ENCODE results near the gene FANCE. TPM values are rescaled to one million over a fixed set of nuclear protein-coding genes. Genes with fewer than 3 reads are reported as not detected.
A peak's percentile ranks its signal among the peaks of the same experiment; 100 is the strongest.

Gene FANCE, protein sequence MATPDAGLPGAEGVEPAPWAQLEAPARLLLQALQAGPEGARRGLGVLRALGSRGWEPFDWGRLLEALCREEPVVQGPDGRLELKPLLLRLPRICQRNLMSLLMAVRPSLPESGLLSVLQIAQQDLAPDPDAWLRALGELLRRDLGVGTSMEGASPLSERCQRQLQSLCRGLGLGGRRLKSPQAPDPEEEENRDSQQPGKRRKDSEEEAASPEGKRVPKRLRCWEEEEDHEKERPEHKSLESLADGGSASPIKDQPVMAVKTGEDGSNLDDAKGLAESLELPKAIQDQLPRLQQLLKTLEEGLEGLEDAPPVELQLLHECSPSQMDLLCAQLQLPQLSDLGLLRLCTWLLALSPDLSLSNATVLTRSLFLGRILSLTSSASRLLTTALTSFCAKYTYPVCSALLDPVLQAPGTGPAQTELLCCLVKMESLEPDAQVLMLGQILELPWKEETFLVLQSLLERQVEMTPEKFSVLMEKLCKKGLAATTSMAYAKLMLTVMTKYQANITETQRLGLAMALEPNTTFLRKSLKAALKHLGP
- total RNA-seq = 5.5 TPM
- 1 to 10 TPM; 4.8 to 6.6 (median 5.2) TPM for polyA plus RNA-seq

GRCh38 chr6:35452183-35453090 lies at the start of gene FANCE:
FANCE (plus strand) TSS chr6:35452338; CDS start chr6:35452546, 208 bp downstream.
- H3K4me3 ChIP-seq (ENCODE audit: low read depth, low read length) = peak within 1 kb of the TSS; percentile 83

DNA sequence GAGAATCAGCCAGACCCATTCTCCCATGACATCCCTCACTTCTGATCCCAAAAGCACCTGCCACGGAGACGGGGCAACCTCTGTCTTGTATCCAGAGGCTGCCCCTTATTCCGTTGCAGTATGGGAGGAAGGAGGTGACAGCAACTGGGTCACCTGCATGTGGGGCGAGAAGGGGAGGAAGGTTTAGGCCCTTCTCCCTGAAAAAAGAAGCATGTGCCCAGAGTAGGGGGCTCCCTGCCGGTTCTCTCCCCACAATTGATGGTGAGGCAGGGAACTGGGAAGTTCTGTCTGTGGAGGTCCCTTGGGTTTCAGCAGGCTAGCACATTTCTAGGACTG lies 49.3 kb upstream of the FANCE start:
- Mint-ChIP-seq H3K9me3 (peaks cover 0 to 2% (median 0%) of the 10 kb centered on the region in 7 donors), H3K27me3 (no peaks in the 10 kb centered on the region), H3K36me3 (peaks cover 6% of the 10 kb centered on the region), H3K4me1 (peaks cover 9 to 17% (median 14%) of the 10 kb centered on the region in 4 donors), H3K27ac (no peak overlapping the region), H3K4me3 (no peak overlapping the region)
- no peaks in the 10 kb centered on the region for H3K4me1 ChIP-seq (ENCODE audit: control insufficient read depth, insufficient read depth, low read length, poor library complexity, severe bottlenecking)
- no peak for DNase-seq
- ATAC-seq (ENCODE audit: low read depth in 2 of 2) = no peak
- no peak overlapping the region for H3K4me3 ChIP-seq (ENCODE audit: low read depth, low read length)
- H3K27me3 ChIP-seq (ENCODE audit: control insufficient read depth, insufficient read depth, low read length) = no peaks in the 10 kb centered on the region
- no peaks in the 10 kb centered on the region for H3K9me3 ChIP-seq (ENCODE audit: control insufficient read depth in 2 of 2, low read length in 2 of 2)
- H3K36me3 ChIP-seq (ENCODE audit: control insufficient read depth, insufficient read depth, low read length) = no peaks in the 10 kb centered on the region
- no peak overlapping the region for H3K27ac ChIP-seq (ENCODE audit: insufficient read depth, low read length, poor library complexity, severe bottlenecking)

More at GRCh38 chr6:35452183-35453090, at the start of gene FANCE:
- H3K4me1 Mint-ChIP-seq = peaks cover 12 to 53% (median 33%) of the 10 kb centered on the region in 4 donors
- no peaks in the 10 kb centered on the region for H3K9me3 Mint-ChIP-seq
- peak within 1 kb of the TSS; percentile 50 to 89 (median 68) for H3K27ac Mint-ChIP-seq
- H3K36me3 Mint-ChIP-seq = peaks cover 9% of the 10 kb centered on the region
- H3K4me3 Mint-ChIP-seq = peak within 1 kb of the TSS; percentile 86 to 91 (median 89)
- ATAC-seq (ENCODE audit: low read depth in 2 of 2) (peak; percentile 72 to 74), DNase-seq (peak; percentile 75 to 90 (median 89))
- peaks cover 23% of the 10 kb centered on the region for H3K4me1 ChIP-seq (ENCODE audit: control insufficient read depth, insufficient read depth, low read length, poor library complexity, severe bottlenecking)
- H3K27me3 ChIP-seq (ENCODE audit: control insufficient read depth, insufficient read depth, low read length) = no peaks in the 10 kb centered on the region
- peaks cover 7% of the 10 kb centered on the region for H3K36me3 ChIP-seq (ENCODE audit: control insufficient read depth, insufficient read depth, low read length)
- peak within 1 kb of the TSS; percentile 62 for H3K27ac ChIP-seq (ENCODE audit: insufficient read depth, low read length, poor library complexity, severe bottlenecking)
- no peaks in the 10 kb centered on the region for H3K27me3 Mint-ChIP-seq
- H3K9me3 ChIP-seq (ENCODE audit: control insufficient read depth in 2 of 2, low read length in 2 of 2) = no peaks in the 10 kb centered on the region

GRCh38 chr6:35403544-35404442 lies 48.3 kb upstream of the FANCE start:
- Mint-ChIP-seq H3K36me3 (no peaks in the 10 kb centered on the region), H3K27ac (peak overlapping the region; percentile 75 to 84 (median 82)), H3K27me3 (no peaks in the 10 kb centered on the region), H3K4me3 (no peak overlapping the region), H3K9me3 (no peaks in the 10 kb centered on the region), H3K4me1 (peaks cover 0 to 17% (median 12%) of the 10 kb centered on the region in 4 donors)
- H3K27ac ChIP-seq (ENCODE audit: insufficient read depth, low read length, poor library complexity, severe bottlenecking) = no peak overlapping the region
- no peaks in the 10 kb centered on the region for H3K27me3 ChIP-seq (ENCODE audit: control insufficient read depth, insufficient read depth, low read length)
- DNase-seq (no peak), ATAC-seq (ENCODE audit: low read depth in 2 of 2) (no peak)
- H3K4me1 ChIP-seq (ENCODE audit: control insufficient read depth, insufficient read depth, low read length, poor library complexity, severe bottlenecking) = no peaks in the 10 kb centered on the region
- no peaks in the 10 kb centered on the region for H3K36me3 ChIP-seq (ENCODE audit: control insufficient read depth, insufficient read depth, low read length)
- H3K4me3 ChIP-seq (ENCODE audit: low read depth, low read length) = no peak overlapping the region
- no peaks in the 10 kb centered on the region for H3K9me3 ChIP-seq (ENCODE audit: control insufficient read depth in 2 of 2, low read length in 2 of 2)

DNA sequence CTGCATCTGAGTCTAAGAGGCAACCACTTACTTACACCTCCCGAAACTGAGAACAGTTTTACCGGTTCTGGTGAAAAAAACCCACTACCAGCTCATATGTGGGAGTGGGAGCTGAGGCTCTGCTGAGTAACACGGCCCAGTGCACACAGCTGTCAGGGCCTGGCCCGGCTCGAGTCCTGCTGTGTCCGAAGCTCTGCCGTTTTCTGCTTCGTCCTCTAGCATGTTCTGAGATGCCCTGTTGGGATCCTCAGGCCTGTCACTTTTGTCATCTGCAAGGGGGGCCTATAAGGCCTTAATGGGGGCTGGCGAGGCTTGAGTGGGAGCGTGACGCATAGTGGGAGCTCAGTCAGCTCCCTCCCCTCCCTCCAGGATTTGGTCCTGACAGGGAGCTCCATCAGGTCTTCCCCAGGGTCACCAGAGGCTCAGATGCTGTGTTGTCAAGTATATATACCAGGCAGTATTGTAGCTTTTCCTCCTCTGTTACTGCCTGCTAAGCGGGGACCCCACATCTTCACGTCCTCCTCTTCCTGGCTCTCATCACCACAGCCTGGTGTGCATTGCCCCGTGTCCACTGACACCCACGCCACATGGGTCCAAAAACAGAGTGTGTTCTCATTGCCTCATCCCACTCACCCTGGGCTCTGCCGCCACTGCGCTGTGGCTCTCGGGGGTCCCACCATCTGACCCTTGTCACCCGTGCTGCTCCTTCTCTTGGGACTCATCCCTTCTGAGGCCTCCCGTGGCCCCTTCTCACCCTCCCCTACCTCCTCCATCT lies 45.2 kb upstream of the FANCE start:
- peaks cover 15% of the 10 kb centered on the region for H3K36me3 Mint-ChIP-seq
- Histone ChIP-seq H3K36me3 (ENCODE audit: control insufficient read depth, insufficient read depth, low read length) (peaks cover 7% of the 10 kb centered on the region), H3K4me3 (ENCODE audit: low read depth, low read length) (no peak overlapping the region), H3K9me3 (ENCODE audit: control insufficient read depth in 2 of 2, low read length in 2 of 2) (no peaks in the 10 kb centered on the region), H3K4me1 (ENCODE audit: control insufficient read depth, insufficient read depth, low read length, poor library complexity, severe bottlenecking) (no peaks in the 10 kb centered on the region), H3K27me3 (ENCODE audit: control insufficient read depth, insufficient read depth, low read length) (no peaks in the 10 kb centered on the region), H3K27ac (ENCODE audit: insufficient read depth, low read length, poor library complexity, severe bottlenecking) (no peak overlapping the region)
- no peak overlapping the region for H3K4me3 Mint-ChIP-seq
- no peaks in the 10 kb centered on the region for H3K9me3 Mint-ChIP-seq
- DNase-seq (no peak), ATAC-seq (ENCODE audit: low read depth in 2 of 2) (no peak)
- peak overlapping the region in 1 of 3 donors; percentile 83 for H3K27ac Mint-ChIP-seq
- H3K4me1 Mint-ChIP-seq = peaks cover 0 to 28% (median 12%) of the 10 kb centered on the region in 4 donors
- H3K27me3 Mint-ChIP-seq = no peaks in the 10 kb centered on the region

DNA sequence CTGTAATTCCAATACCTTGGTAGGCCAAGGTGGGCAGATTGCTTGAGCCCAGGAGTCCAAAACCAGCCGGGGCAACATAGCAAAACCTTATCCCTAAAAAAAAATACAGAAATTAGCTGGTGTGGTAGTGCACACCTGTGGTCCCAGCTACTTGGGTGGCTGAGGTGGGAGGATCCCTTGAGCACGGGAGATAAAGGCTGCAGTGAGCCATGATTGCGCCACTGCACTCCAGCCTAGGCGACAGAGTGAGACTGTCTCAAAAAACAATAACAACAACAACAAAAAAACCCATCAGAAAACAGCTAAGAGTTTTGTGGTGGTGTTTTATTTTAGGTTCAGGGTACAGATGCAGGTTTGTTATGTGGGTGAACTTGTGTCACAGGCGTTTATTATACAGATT lies 42.9 kb upstream of the FANCE start:
- Histone ChIP-seq H3K27me3 (ENCODE audit: control insufficient read depth, insufficient read depth, low read length) (no peaks in the 10 kb centered on the region), H3K4me1 (ENCODE audit: control insufficient read depth, insufficient read depth, low read length, poor library complexity, severe bottlenecking) (no peaks in the 10 kb centered on the region), H3K27ac (ENCODE audit: insufficient read depth, low read length, poor library complexity, severe bottlenecking) (no peak overlapping the region), H3K4me3 (ENCODE audit: low read depth, low read length) (no peak overlapping the region), H3K9me3 (ENCODE audit: control insufficient read depth in 2 of 2, low read length in 2 of 2) (no peaks in the 10 kb centered on the region), H3K36me3 (ENCODE audit: control insufficient read depth, insufficient read depth, low read length) (peaks cover 24% of the 10 kb centered on the region)
- peaks cover 0 to 23% (median 5%) of the 10 kb centered on the region in 4 donors for H3K4me1 Mint-ChIP-seq
- H3K4me3 Mint-ChIP-seq = peak overlapping the region in 1 of 4 donors; percentile 29
- H3K36me3 Mint-ChIP-seq = peaks cover 20% of the 10 kb centered on the region
- ATAC-seq (ENCODE audit: low read depth in 2 of 2) (no peak), DNase-seq (no peak)
- peak overlapping the region in 1 of 3 donors; percentile 47 for H3K27ac Mint-ChIP-seq
- no peaks in the 10 kb centered on the region for H3K27me3 Mint-ChIP-seq
- no peaks in the 10 kb centered on the region for H3K9me3 Mint-ChIP-seq

- Mint-ChIP-seq H3K36me3 (peaks cover 20% of the 10 kb centered on the region), H3K4me3 (peak overlapping the region in 1 of 4 donors; percentile 52), H3K9me3 (no peaks in the 10 kb centered on the region), H3K4me1 (peaks cover 0 to 27% (median 4%) of the 10 kb centered on the region in 4 donors), H3K27me3 (no peaks in the 10 kb centered on the region), H3K27ac (peak overlapping the region in 2 of 3 donors; percentile 47 to 72)
- peaks cover 31% of the 10 kb centered on the region for H3K36me3 ChIP-seq (ENCODE audit: control insufficient read depth, insufficient read depth, low read length)
- H3K4me1 ChIP-seq (ENCODE audit: control insufficient read depth, insufficient read depth, low read length, poor library complexity, severe bottlenecking) = no peaks in the 10 kb centered on the region
- H3K27me3 ChIP-seq (ENCODE audit: control insufficient read depth, insufficient read depth, low read length) = no peaks in the 10 kb centered on the region
- H3K4me3 ChIP-seq (ENCODE audit: low read depth, low read length) = no peak overlapping the region
- no peaks in the 10 kb centered on the region for H3K9me3 ChIP-seq (ENCODE audit: control insufficient read depth in 2 of 2, low read length in 2 of 2)
- H3K27ac ChIP-seq (ENCODE audit: insufficient read depth, low read length, poor library complexity, severe bottlenecking) = no peak overlapping the region
- no peak for DNase-seq
- no peak for ATAC-seq (ENCODE audit: low read depth in 2 of 2)
Measured at GRCh38 chr6:35410131-35410530, 42.0 kb upstream of the FANCE start.
